NOMO-1 (cell line): ENCODE results near the gene NTM.
"Not testable (repeated sequence)": the region's sequence is repeated elsewhere in the genome, so short reads cannot be mapped to it uniquely, and the experiment has no call there.

ENCODE experiments used
- DNase-seq, 2 experiments: peaks; one replicate each; lab custom pipeline; 2025; ENCODE audit not compliant: unreplicated experiment in 2 of 2; lab: John Stamatoyannopoulos, UW

Gene NTM

DNA sequence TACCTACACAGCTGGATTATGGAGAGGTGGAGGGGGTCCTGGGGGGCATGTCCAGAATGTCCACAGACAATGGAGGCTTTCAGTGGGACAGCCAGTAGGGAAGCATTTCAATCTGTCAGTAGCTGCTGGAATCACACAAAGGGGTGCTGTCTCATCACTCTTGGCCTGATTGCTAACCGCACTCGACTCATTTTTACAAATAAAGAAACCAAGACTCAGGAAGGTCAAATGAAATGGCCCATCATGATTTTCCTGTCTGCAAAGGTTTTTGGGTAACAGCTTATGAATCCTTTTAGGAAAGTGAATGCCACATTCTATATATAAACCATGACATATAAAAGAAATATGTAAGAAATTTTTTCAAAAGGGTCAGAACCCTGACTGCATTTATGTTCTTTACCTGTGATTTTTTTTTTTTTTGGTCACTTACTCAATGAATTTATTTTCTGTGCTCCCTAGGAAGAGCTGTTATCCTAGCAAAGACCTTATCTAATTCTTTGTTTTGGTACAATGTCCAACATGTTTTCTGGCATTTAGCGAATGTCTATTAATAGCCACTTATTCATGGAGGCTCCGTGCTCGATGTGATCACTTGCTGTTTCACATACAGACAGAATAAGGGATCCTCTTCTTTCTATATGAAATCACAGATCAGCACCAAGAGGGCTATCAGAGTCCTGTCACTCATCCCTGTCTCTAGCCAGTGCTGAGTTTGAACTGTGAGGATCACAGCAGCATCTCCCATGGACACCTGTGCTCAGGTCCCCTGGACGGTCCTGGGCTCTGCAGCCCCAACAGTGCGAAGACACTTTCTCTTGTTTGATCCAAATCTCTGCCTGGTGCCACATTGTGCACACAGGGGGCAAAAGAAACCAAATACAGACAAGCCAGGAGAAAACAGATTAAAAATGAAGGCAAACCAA, 979.7 kb downstream of the NTM start:
- DNase-seq: no peak

DNA sequence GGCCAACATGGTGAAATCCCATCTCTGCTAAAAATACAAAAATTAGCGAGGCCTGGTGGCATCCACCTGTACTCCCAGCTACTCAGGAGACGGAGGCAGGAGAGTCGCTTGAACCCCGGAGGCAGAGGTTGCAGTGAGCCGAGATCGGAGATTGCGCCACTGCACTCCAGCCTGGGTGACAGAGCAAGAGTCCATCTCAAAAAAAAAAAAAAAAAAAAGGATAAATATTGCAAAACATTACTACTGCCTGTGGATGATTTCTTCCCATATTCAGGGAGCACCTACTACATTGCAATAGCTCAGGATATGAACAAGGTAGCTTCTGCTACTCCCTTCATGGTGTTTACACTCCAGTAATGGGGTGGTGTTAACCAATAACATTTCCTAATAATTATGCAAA, 980.6 kb downstream of the NTM start:
- no peak for DNase-seq

DNA sequence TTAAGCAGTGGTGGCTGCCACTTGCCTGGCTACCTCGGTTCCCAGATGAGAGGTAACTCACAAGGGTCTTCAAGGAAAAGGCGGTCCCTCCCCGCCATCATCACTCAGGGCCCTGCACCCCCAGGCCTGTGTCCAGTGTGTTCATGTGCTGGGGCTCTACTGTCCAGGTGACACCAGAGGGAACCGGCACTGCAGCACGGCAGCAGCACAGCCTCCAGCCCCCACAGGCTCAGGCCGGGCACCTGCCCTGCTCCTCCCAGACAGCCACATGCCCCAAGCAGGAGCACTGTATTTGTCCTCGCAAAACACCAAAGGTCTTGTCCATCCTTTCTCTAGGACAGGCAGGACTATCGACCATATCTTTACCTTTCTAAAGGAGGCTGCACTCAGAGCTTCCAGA, 982.1 kb downstream of the NTM start:
- no peak for DNase-seq

DNA sequence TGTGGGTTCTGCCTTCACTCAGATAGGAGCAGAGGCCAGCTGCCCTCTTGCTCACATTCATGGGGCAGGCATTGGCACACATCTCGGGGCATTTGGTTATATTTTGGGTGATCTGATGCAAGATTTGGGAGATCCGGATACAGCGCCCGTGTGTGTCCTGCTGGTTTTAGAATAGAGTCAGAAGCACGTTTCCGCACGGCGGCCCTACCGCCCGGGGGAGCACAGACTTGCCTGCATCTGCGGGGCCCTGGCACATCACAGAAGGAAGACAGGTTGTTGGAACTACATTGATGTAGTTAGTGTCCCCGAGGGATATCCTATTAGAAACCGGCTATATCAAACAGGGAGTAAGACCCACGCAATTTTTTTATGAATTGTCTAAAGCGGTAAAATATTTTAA, 982.8 kb downstream of the NTM start:
- DNase-seq: no peak

DNA sequence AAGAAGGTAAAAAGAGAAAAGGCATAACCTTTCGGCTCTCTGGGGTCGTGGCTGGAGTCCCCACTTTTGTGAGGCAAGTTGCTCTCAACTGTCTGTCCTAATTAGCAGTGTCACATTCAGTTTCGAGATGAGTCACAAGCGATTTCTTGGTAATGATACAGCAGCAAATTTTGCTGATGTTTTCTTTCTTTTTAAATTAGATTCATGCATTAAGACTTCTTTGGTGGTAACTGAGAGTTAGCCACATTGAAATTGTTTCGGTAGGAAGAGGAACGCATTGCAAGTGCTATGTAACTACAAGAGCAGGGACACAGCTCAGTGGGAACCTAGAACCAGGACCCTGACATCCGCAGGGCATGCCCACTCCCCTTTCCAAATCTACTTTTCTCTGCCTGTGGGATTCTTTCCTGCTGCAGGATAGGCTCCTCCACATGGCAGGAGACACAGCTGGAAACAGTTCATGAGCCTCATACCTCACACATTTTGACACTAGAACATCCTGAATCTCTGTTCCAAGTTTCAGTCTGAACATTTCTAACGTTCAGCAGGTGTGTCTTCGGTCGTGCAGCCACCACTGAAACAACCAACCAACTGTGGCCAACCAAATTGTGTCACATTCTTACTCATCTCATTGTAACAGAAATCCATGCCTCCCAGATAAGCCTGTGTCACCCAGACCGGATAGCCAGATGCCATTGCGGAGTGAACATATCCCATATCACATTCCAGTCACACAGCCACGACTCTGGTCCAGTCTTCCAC, 987.6 kb downstream of the NTM start:
- no peak for DNase-seq

DNA sequence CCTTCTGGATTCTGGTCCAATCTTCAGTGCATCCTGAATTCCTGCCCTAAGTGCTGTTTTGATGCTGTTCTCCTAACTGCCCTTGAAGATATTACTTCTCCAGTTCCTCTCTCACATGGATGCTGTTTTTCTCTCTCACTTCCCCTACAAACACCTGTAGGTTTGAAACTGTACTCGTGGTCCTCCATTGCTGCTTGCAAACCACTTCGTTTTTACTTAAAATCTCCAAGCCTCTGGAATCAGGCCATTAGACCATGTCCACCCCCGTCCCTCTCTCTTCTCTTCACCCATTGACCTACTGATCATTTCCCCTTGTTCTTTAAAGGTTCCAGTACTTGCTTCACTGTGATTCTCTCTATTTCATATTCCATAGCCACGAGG, 988.1 kb downstream of the NTM start:
- no peak for DNase-seq

DNA sequence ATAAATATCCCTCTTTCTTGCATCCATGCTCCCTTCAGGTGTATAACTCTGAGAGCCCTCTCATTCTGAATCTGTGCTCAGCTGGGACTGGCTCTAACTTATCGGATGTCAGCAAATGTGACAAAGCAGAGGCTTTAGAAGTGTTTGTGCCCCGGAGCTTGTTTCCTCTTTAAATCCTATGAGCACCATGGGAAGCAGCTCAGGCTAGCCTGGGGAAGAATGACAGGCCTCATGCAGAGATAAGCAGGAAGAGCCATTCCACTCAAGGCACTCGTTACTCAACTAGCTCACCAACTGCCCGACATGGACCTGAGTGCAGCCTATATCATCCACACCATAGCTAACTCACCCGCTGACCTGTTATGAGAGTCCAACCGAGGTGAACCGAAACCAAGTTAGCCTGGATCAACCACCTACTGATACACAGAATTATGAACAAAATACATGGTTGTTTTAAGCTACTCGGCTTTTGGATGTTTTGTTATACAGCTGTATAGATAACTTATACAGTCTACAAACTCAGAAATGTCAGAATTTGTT, 990.7 kb downstream of the NTM start:
- DNase-seq: no peak

DNA sequence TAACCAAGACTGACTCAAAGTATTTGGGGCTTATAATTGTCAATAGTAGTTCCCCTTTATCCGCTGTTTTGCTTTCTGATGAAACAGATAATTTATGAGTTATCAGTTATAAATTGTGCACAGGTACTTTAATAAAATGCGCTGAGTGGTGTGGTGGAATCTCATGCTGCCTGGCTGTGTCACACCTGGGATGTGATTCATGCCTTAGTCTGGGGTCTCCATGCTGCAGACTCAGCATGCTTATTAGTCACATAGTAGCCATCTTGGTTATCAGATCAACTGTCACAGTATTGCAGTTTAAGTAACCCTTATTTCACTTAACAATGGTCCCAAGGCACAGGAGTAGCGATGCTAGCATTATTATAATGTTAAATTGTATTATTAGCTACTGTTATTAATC, 995.2 kb downstream of the NTM start:
- DNase-seq: no peak

DNA sequence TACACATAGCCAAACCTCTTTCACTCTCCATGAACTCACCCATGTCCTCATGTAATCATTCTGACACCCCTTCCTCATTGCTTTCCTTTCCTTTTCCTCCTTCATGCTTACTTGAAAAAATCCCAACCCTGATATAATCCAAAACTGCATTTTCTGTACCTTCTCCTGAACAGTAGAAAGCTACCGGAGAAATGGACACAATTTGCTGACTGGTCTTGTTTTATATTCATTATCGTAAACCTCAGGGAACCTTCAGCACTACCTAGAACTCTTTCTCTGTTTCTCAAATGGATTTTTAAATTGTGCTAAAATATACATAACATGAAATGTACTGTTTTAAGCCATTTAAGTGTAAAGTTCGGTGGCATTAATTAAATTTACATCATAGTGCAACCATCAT, 996.9 kb downstream of the NTM start:
- DNase-seq: no peak

DNA sequence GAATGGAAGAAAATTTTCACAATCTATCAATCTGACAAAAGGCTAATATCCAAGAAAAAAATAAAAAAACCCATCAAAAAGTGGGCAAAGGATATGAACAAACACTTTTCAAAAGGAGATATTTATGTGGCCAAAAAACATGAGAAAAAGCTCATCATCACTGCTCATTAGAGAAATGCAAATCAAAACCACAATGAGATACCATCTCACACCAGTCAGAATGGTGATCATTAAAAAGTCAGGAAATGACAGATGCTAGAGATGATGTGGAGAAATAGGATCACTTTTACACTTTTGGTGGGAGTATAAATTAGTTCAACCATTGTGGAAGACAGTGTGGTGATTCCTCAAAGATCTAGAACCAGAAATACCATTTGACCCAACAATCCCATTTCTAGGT, 999.7 kb downstream of the NTM start:
- not testable (repeated sequence) for DNase-seq

DNA sequence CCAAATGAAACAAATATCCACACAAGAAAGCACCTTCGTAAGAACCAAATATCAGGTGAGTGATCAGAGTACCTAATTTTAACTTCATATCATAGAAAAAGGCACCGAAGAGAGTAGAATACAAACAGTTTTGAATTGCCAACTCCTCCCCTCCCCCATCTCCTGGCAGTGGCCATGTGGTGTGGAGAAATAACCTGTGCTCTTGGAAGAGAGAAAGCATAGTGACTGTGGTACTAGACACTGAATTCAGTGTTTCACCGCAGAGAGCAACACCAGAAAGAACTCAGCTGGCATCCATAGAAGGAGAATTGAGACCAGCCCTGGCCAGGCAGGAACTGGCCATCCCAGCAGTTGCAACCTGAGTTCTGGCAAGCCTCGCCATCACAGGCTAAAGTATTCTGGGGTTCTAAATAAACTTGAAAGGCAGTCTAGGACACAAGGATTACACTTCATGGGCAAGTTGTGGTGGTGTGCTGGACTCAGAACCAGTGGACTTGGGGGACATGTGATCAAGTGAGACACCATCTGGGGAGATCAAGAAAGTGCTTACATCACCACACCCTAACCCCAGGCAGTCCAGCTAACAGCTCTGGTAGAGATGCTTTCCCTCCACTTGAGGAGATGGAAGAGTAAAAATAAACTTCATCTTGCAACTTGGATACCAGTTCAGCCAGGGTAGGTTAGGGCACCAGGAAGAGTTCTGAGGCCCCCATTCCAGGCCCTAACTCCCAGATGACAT, 1003.2 kb downstream of the NTM start:
- DNase-seq: no peak

DNA sequence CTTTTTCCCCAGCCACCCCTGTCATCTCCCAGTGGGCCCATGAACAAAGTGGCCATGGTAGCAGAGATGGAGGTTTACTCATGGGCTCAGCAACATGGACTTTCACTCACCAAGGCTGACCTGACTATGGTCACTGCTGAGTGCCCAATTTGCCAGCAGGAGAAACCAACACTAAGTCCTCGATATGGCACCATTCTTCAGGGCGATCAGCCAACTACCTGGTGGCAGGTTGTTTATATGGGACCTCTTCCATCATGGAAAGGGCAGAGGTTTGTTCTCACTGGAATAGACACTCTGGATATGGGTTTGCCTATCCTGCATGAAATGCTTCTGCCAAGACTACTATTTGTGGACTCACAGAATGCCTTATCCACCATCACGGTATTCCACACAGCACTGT, 1009.1 kb downstream of the NTM start:
- DNase-seq: no peak
